Right atrium auricular region (tissue), 2 donors: ENCODE measurements around the gene DCAF5. TPM values are rescaled to one million over a fixed set of nuclear protein-coding genes. Genes with fewer than 3 reads are reported as not detected.

ENCODE experiments used
- DNase-seq: peaks from one replicate; pipeline ENCODE4 v3.0.0-alpha.2; 2019; ENCODE audit warnings: low spot score
- H3K27ac ChIP-seq, 2 donors: fragments of 200-600 bp; sonication (generic); 1 replicate in 1 of 2; 2 replicates in 1 of 2; pipeline ENCODE4 v1.5.1; 2016 to 2019
- H3K27me3 ChIP-seq, 2 donors: fragments of 200-600 bp; sonication (generic); one replicate each; pipeline versions ENCODE4 v1.5.1 to v1.6.0; 2017 to 2019
- H3K36me3 ChIP-seq: fragments of 200-600 bp; sonication (generic); one replicate; pipeline ENCODE4 v1.5.1; 2016
- H3K4me1 ChIP-seq, 2 donors: fragments of 200-600 bp; sonication (generic); one replicate each; pipeline versions ENCODE4 v1.5.1 to v1.6.0; 2017 to 2019
- H3K4me3 ChIP-seq, 2 donors: fragments of 200-600 bp; sonication (generic); 1 replicate in 1 of 2; 2 replicates in 1 of 2; pipeline ENCODE4 v1.5.1; 2017 to 2019; ENCODE audit warnings: mild to moderate bottlenecking in 1 of 2, moderate library complexity in 1 of 2
- H3K9me3 ChIP-seq, 2 donors: fragments of 200-600 bp; sonication (generic); one replicate each; pipeline ENCODE4 v1.5.1; 2019
- total RNA-seq, 2 donors: library from RNA; depleted of rRNA; stranded (reverse); fragments of >200 nt; gene quantifications; one replicate each; pipeline ENCODE4 v1.1.0, GENCODE V29; 2016
- TF ChIP-seq, protein P1 (sequence below), 2 donors: fragments of 200-600 bp; sonication (generic); IDR thresholded peaks; one replicate each; pipeline ENCODE4 v1.5.1; 2019; ENCODE audit warnings: antibody characterized with exemption in 2 of 2

Gene DCAF5
- total RNA-seq, 2 donors from 2014 or later: 33.1 to 38.8 TPM

DNA sequence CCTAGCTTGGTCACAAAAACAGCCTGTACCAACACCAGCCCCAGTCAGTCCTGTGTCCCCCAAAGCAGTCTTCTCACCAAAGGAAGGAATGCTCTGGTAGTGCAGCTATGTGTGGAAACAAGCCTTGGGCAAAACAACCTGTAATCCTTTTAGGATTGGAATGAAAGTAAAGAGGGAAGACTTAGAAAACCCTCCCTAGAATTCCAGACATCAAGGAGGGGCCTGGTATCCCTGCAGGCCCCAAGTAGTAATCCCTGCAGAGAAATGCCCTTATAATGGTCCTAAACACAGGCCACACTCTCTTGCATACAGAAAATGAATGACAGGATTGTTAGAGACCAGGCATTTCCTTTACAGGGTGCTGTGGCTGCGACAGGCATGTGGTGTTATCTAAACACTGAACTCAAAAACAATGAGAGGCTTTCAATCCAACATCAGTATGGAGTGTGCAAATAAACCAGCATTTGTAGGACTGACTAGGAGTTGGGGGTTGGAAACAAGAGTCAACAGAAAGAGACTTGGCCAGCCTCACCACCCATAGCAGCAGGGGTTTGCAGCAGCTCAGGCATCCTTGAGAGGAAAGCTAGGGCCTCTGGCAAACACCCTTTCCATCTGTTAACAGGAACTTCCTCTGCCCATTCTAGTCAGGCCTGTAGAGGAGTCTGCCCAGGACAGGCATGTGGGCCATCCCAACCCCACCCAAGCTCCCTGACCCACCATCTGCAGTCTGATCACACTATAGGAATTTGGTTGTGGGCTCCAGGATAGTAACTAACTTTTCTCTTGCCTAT is 59.1 kb downstream of the DCAF5 start:
- no peak for DNase-seq
- Histone ChIP-seq H3K27me3 (no peaks in the 10 kb centered on the region), H3K4me1 (peaks cover 0 to 13% of the 10 kb centered on the region in 2 donors), H3K36me3 (peaks cover 22% of the 10 kb centered on the region), H3K27ac (no peak overlapping the region), H3K9me3 (no peaks in the 10 kb centered on the region), H3K4me3 (no peak overlapping the region)
- TF ChIP-seq, protein P1, sequence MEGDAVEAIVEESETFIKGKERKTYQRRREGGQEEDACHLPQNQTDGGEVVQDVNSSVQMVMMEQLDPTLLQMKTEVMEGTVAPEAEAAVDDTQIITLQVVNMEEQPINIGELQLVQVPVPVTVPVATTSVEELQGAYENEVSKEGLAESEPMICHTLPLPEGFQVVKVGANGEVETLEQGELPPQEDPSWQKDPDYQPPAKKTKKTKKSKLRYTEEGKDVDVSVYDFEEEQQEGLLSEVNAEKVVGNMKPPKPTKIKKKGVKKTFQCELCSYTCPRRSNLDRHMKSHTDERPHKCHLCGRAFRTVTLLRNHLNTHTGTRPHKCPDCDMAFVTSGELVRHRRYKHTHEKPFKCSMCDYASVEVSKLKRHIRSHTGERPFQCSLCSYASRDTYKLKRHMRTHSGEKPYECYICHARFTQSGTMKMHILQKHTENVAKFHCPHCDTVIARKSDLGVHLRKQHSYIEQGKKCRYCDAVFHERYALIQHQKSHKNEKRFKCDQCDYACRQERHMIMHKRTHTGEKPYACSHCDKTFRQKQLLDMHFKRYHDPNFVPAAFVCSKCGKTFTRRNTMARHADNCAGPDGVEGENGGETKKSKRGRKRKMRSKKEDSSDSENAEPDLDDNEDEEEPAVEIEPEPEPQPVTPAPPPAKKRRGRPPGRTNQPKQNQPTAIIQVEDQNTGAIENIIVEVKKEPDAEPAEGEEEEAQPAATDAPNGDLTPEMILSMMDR (IDR thresholded peaks at IDR 0.05): no peak

DNA sequence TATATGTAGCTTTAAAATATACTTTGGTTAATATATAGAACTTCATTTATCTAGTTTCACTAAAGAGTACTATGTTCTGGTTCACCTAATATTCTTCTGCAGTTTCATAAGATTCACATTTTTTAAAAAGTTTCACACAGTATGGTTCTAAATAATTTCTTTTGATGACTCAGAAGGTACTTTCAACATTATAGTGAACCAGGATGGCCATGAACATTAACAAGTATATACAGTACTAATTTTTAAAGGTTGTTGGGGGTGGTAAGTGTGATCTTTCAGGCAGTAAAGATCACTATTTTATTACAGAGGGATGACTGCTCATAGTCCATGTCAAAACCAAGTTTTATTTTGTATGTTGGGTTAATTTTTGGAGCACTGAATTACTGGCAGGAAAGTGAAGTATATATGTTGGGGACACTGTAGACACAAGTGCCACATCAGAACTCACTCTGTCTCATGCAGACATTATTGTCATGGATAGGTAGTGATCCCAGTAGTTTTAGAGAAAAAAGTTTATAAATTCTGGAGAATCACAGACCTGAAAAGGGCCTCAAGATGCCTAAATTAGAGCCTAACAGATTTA is 60.0 kb downstream of the DCAF5 start:
- no peaks in the 10 kb centered on the region for H3K27me3 ChIP-seq
- TF ChIP-seq, protein P1 (IDR thresholded peaks at IDR 0.05): no peak
- DNase-seq: no peak
- peaks cover 25% of the 10 kb centered on the region for H3K36me3 ChIP-seq
- no peaks in the 10 kb centered on the region for H3K9me3 ChIP-seq
- H3K4me1 ChIP-seq: peaks cover 0 to 13% of the 10 kb centered on the region in 2 donors
- no peak overlapping the region for H3K27ac ChIP-seq
- H3K4me3 ChIP-seq: no peak overlapping the region

DNA sequence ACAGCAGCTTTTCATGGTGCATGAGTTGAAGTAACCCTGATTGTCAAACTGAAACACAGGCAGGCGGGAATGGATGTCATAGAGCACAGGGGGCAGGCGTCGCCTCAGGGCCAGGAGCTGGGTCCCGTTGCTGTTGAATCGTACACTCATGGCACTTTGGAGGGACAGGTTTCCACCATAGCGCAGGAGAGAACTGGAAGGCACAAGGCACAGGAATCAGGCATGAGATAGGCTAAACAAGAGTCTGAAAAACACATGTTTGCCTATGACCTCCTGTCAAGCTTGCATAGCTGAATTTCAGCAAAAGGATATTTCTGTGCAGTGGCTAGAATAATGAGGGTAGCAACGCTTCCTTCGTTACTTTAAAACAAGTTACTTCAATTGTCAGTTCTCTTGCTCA is 61.2 kb downstream of the DCAF5 start:
- Histone ChIP-seq H3K9me3 (no peaks in the 10 kb centered on the region), H3K27me3 (no peaks in the 10 kb centered on the region), H3K4me3 (no peak overlapping the region), H3K27ac (no peak overlapping the region), H3K4me1 (peaks cover 0 to 13% of the 10 kb centered on the region in 2 donors), H3K36me3 (peaks cover 30% of the 10 kb centered on the region)
- DNase-seq: no peak
- TF ChIP-seq, protein P1 (IDR thresholded peaks at IDR 0.05): no peak

DNA sequence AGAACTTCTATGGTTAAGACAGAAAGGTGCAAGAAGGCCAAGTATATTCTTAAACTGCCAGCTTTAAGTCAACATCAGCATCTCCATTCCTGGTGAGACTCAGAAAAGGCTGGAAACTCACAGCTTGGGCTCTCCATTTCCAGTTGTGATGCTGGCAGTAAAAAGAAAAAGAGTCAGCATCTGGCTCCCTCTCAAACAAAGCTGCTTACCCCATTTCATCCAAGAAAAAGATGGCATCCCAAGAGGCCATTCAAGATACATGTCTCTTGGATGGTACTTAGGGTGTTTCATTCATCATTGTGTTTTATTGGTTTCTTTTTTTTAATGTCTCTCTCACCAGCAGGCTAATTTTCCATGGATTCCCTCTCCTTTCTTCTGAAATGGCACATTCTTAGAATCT is 61.9 kb downstream of the DCAF5 start:
- Histone ChIP-seq H3K4me1 (peaks cover 0 to 13% of the 10 kb centered on the region in 2 donors), H3K27ac (no peak overlapping the region)

DNA sequence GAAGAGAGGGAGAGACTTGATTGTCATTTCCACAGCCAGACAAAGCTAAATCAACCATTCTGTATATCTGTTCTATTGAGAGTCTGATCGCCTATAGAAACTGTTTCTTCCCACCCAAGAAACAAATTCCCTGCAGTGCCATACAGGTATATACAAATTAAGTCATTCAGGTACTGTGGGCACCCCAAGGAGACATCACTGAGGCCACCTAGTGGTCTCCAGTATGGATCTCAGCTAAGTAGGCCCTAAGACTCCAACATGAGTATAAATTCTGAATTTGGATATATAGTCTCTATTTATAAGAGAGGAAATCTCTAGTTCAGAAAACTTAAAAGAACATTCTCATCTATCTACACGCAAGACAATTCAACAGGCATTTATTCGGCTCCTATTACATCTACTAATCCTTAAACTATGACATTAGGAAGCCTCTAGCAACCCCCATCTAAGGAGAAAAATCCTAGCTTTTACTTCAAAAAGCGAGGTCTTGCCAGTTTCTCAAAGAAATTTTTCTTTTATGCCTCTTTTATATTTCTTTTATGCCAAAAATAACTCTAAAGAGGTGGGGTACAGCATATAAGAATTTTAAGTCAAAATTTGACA is 62.6 kb downstream of the DCAF5 start:
- TF ChIP-seq, protein P1 (IDR thresholded peaks at IDR 0.05): peak; percentile 33 to 71
- Histone ChIP-seq H3K9me3 (no peaks in the 10 kb centered on the region), H3K27ac (no peak overlapping the region), H3K36me3 (peaks cover 30% of the 10 kb centered on the region), H3K4me3 (no peak overlapping the region), H3K27me3 (no peaks in the 10 kb centered on the region), H3K4me1 (peaks cover 0 to 13% of the 10 kb centered on the region in 2 donors)
- no peak for DNase-seq

More for the DNA sequence above, 61.9 kb downstream of the DCAF5 start:
- DNase-seq: no peak
- Histone ChIP-seq H3K9me3 (no peaks in the 10 kb centered on the region), H3K4me3 (no peak overlapping the region), H3K27me3 (no peaks in the 10 kb centered on the region), H3K36me3 (peaks cover 30% of the 10 kb centered on the region)
- TF ChIP-seq, protein P1 (IDR thresholded peaks at IDR 0.05): no peak
